Activated B cell treated with CpG ODN at 0.5 μM for 24 hours (primary cell): ENCODE data around the gene DYNLT4. TPM values are rescaled to one million over a fixed set of nuclear protein-coding genes. Genes with fewer than 3 reads are reported as not detected.
"Not testable (repeated sequence)": the region's sequence is repeated elsewhere in the genome, so short reads cannot be mapped to it uniquely, and the experiment has no call there.

Source experiments
- ATAC-seq: fragments of 200-7000 bp; cut with Tn5 transposase; one replicate; pipeline ENCODE4 v1.10.0; 2021; ENCODE audit warnings: low read depth, mild to moderate bottlenecking, moderate library complexity
- CTCF ChIA-PET: fragments of 350-600 bp; sonication (Branson Sonifier 250); formaldehyde crosslinking; loops from one replicate; lab custom pipeline; 2021; ENCODE audit warnings: antibody characterized with exemption; lab: Charles Lee
- POLR2A ChIA-PET: fragments of 350-600 bp; sonication (Branson Sonifier 250); formaldehyde crosslinking; loops from one replicate; lab custom pipeline; 2021; ENCODE audit warnings: antibody characterized with exemption; lab: Charles Lee
- DNase-seq: peaks from one replicate; pipeline ENCODE4 v3.0.0; 2022
- H3K27ac Mint-ChIP-seq: one replicate; pipeline ENCODE4 v1.8.0; 2020; ENCODE audit warnings: mixed read lengths
- H3K27me3 Mint-ChIP-seq: one replicate; pipeline ENCODE4 v1.8.0; 2021; ENCODE audit warnings: mixed read lengths
- H3K36me3 Mint-ChIP-seq: one replicate; pipeline ENCODE4 v1.8.0; 2021; ENCODE audit warnings: low read depth, mixed read lengths
- H3K4me1 Mint-ChIP-seq: one replicate; pipeline ENCODE4 v1.8.0; 2021; ENCODE audit warnings: mixed read lengths
- H3K4me3 Mint-ChIP-seq: one replicate; pipeline ENCODE4 v1.8.0; 2020; ENCODE audit warnings: mild to moderate bottlenecking, mixed read lengths
- H3K9me3 Mint-ChIP-seq: one replicate; pipeline ENCODE4 v1.8.0; 2020; ENCODE audit warnings: mixed read lengths
- CTCF ChIP-seq: fragments of 200-600 bp; IDR thresholded peaks from one replicate; pipeline ENCODE4 v1.8.0; 2022; ENCODE audit warnings: antibody characterized with exemption, mild to moderate bottlenecking
- intact Hi-C: fragments of 100-400 bp; cut with micrococcal nuclease; formaldehyde crosslinking; loops from one replicate; pipeline ENCODE4 v1.15.1; 2024
- total RNA-seq: library from RNA; stranded (reverse); gene quantifications from 2 replicates; pipeline ENCODE4 v1.2.3, GENCODE V29; 2022

The DYNLT4 gene
- total RNA-seq, 1 donor from 2014 or later = not detected

- H3K27ac Mint-ChIP-seq = peak overlapping the region; percentile 68
- peak overlapping the region; percentile 91 for H3K4me3 Mint-ChIP-seq
- ChIA-PET CTCF (no interaction called here), POLR2A (interaction anchor here (0.9 to 8.7 kb wide), 5 partner anchors 9 to 81 kb away, joined by 3 to 339 read pairs (median 60); partner anchors contain the start of gene BTBD19)
- intact Hi-C loops = loop anchor here (5.0 to 10.0 kb wide), 2 partner anchors 782 to 1455 kb away; partner anchors contain the start of gene NASP
- H3K4me1 Mint-ChIP-seq = peaks cover 42% of the 10 kb centered on the region
- TF ChIP-seq CTCF = no peak
- DNase-seq (no peak), ATAC-seq (no peak)
- no peaks in the 10 kb centered on the region for H3K27me3 Mint-ChIP-seq
- no peaks in the 10 kb centered on the region for H3K9me3 Mint-ChIP-seq
- H3K36me3 Mint-ChIP-seq = peaks cover 53% of the 10 kb centered on the region
Observed at GRCh38 chr1:44802306-44803061, 4.7 kb downstream of the DYNLT4 start.

- Mint-ChIP-seq H3K4me3 (peak overlapping the region; percentile 91), H3K27ac (peak overlapping the region; percentile 68), H3K4me1 (peaks cover 35% of the 10 kb centered on the region), H3K27me3 (no peaks in the 10 kb centered on the region), H3K36me3 (peaks cover 47% of the 10 kb centered on the region), H3K9me3 (no peaks in the 10 kb centered on the region)
- ChIA-PET CTCF (interaction anchor here (0.8 to 2.0 kb wide), 2 partner anchors 18 to 213 kb away, joined by 4 to 5 read pairs; no protein-coding TSS in a partner anchor), POLR2A (interaction anchor here (0.6 to 8.7 kb wide), 15 partner anchors 10 to 749 kb away, joined by 3 to 339 read pairs (median 13); partner anchors contain the start of genes AKR1A1, ARMH1, BTBD19 and HECTD3)
- DNase-seq = no peak
- intact Hi-C loops = loop anchor here (5.0 to 10.0 kb wide), 2 partner anchors 783 to 1454 kb away; partner anchors contain the start of gene NASP
- ATAC-seq = no peak
- no peak for TF ChIP-seq CTCF
Observed at GRCh38 chr1:44801491-44802305, 5.5 kb downstream of the DYNLT4 start.

GRCh38 chr1:44799770-44800584, 7.2 kb downstream of the DYNLT4 start, which contains the start of gene PLK3:
Gene PLK3 (plus strand): TSS chr1:44800377. CDS start chr1:44800464, 87 bp downstream.
- H3K27me3 Mint-ChIP-seq = no peaks in the 10 kb centered on the region
- CTCF ChIA-PET = interaction anchor here (0.6 to 2.0 kb wide), 15 partner anchors 9 to 693 kb away, joined by 3 to 25 read pairs (median 5); partner anchors contain the start of genes HECTD3, PTCH2, RNU5D-1 and RPS8
- peak within 1 kb of the TSS; percentile 97 for H3K4me3 Mint-ChIP-seq
- intact Hi-C loops = loop anchor here (1.0 to 10.0 kb wide), 11 partner anchors 9 to 1453 kb away; partner anchors contain the start of genes EIF2B3, HECTD3, MUTYH and NASP
- POLR2A ChIA-PET = interaction anchor here (0.6 to 8.7 kb wide), 31 partner anchors 9 to 1081 kb away, joined by 3 to 339 read pairs (median 7); partner anchors contain the start of genes AKR1A1, BTBD19, EIF2B3 and HECTD3
- peaks cover 33% of the 10 kb centered on the region for H3K4me1 Mint-ChIP-seq
- peak; percentile 30 for TF ChIP-seq CTCF
- DNase-seq = peak; percentile 94
- H3K27ac Mint-ChIP-seq = peak within 1 kb of the TSS; percentile 100
- no peaks in the 10 kb centered on the region for H3K9me3 Mint-ChIP-seq
- H3K36me3 Mint-ChIP-seq = peaks cover 37% of the 10 kb centered on the region
- ATAC-seq = peak; percentile 88

DNA sequence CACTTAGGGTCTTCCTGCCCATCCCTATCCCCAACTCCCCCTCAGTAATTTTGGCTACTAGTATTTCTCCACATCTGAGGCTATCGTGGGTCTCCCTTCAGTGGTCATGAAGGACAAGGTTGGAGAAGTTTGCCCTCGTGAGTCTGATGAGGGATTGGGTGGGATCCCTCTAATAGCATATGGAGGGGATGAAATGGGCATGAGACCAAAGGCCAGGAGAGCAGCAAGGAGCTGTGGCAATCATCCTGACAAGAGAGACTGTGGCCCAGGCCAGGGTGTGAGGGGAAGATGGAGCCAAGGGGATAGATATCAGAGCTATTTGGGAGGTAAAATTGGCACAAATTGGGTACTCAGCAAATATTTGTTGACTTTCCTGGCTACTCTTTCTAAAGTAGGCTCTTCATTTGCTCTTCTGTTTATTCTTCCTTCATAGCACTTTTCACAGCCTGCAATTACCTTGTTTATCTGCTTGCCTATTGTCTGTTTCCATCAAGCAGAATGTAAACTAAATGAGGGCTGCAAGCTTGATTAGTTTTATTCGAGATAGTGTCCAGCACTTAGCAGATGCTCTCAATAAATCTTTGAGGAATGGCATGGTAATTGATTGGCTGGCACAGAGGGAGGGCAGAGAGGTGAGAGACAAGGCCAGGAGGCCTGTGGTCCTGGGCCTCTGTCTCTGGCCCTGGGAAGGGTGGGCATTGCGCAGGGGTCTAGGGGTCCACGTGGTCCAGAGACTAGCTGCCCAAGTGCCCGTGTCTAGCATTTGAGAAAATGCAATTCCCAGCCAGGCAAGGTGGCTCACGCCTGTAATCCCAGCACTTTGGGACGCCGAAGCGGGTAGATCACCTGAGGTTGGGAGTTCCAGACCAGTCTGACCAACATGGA, 8.4 kb downstream of the DYNLT4 start:
- Mint-ChIP-seq H3K27ac (peak overlapping the region; percentile 100), H3K27me3 (no peaks in the 10 kb centered on the region), H3K4me3 (peak overlapping the region; percentile 24), H3K4me1 (peaks cover 33% of the 10 kb centered on the region), H3K9me3 (no peaks in the 10 kb centered on the region), H3K36me3 (peaks cover 25% of the 10 kb centered on the region)
- POLR2A ChIA-PET = interaction anchor here (0.7 to 8.7 kb wide), 9 partner anchors 8 to 215 kb away, joined by 3 to 339 read pairs (median 54); partner anchors contain the start of genes BTBD19, HECTD3, RNU5D-1 and UROD
- intact Hi-C loops = loop anchor here (1.0 kb wide), 3 partner anchors 12 to 213 kb away; partner anchors contain the start of gene HECTD3
- CTCF ChIA-PET = interaction anchor here (1.1 to 1.5 kb wide), 3 partner anchors 9 to 216 kb away, joined by 3 to 7 read pairs (median 6); no protein-coding TSS in a partner anchor
- TF ChIP-seq CTCF = no peak
- ATAC-seq (no peak), DNase-seq (no peak)

- Mint-ChIP-seq H3K4me1 (peaks cover 28% of the 10 kb centered on the region), H3K36me3 (peaks cover 17% of the 10 kb centered on the region), H3K27ac (peak overlapping the region; percentile 59)
- H3K27me3 Mint-ChIP-seq, H3K9me3 Mint-ChIP-seq, H3K4me3 Mint-ChIP-seq, intact Hi-C loops, DNase-seq, ATAC-seq: not testable (repeated sequence)
- ChIA-PET POLR2A (interaction anchor here (0.7 to 8.7 kb wide), 5 partner anchors 14 to 213 kb away, joined by 3 to 339 read pairs (median 54); partner anchors contain the start of genes BTBD19, HECTD3 and UROD), CTCF (interaction anchor here (1.1 to 1.5 kb wide), 2 partner anchors 8 to 217 kb away, joined by 3 to 6 read pairs; no protein-coding TSS in a partner anchor)
Observed at GRCh38 chr1:44797886-44798285, 9.3 kb downstream of the DYNLT4 start.
